Measurements from ENCODE around the gene PKNOX2. TPM values are rescaled to one million over a fixed set of nuclear protein-coding genes. Genes with fewer than 3 reads are reported as not detected.

PKNOX2 gene
- total and polyA plus RNA-seq, 2 donors: 4.7 to 6.5 TPM

DNA sequence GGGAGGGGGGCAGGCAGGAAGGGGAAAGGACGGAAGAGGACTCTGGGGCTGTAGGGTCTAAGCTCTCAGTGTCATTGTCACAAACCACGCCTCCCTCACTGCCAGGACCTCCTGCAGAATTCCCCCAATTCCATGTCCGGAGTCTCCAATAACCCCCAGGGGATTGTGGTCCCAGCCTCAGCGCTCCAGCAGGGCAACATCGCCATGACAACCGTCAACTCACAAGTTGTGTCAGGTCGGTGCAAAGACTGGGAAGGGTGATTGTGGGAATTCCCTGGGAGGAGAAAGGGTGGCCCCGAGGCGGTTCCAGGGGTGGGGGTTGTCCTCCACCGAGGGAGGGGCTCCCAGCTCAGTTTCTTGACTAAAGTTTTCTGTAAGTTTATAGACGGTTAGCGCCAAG, 245.5 kb downstream of the PKNOX2 start:
- H3K36me3 ChIP-seq (ENCODE audit: insufficient read depth): no peaks in the 10 kb centered on the region
- no peaks in the 10 kb centered on the region for H3K4me1 ChIP-seq (ENCODE audit: insufficient read depth)
- DNase-seq (ENCODE audit: extremely low spot score): no peak
- H3K27ac ChIP-seq (ENCODE audit: low read depth): no peak overlapping the region
- no peak overlapping the region for H3K4me3 ChIP-seq (ENCODE audit: low read depth, low read length)
- 60% methylated on average over 12 of the region's 12 CpGs for WGBS

DNA sequence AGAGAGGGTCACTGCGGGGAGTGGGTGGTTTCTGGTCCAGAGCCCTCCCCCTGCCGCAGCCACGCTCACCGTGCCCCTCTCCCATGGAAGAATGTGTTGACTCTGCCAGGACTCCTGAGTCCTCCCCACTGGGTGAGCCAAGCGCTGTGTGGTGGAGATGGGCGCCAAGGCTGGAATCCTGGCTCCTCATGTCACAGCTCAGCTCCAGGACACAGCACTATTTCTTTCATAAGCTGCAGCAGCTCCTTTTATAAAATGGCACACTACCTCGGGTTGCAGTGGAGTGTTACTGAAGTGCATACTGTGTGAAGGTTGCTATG, 247.6 kb downstream of the PKNOX2 start:
- H3K27ac ChIP-seq (ENCODE audit: low read depth): no peak overlapping the region
- DNase-seq (ENCODE audit: extremely low spot score): no peak

DNA sequence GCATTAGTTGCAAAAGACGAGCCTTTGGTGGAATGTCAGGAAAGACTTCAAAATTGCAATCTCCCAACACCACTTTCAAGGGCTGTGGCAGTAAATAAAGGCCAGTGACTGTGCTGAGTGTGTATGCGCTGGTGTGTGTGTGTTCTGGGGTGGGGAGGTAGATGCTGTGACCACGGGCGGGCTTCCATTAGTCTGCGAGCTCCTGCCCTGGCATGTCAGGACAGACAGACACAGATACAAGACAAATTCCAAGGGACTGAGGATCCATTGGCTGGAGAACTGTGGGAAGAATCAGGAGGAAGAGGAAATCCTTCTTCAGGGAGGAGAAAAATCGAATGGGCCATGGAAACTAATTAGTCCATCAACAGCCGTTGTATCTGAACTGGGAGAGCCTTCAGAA, 248.0 kb downstream of the PKNOX2 start:
- no peaks in the 10 kb centered on the region for H3K36me3 ChIP-seq (ENCODE audit: insufficient read depth)
- no peak for DNase-seq (ENCODE audit: extremely low spot score)
- H3K27ac ChIP-seq (ENCODE audit: low read depth): no peak overlapping the region
- no peaks in the 10 kb centered on the region for H3K4me1 ChIP-seq (ENCODE audit: insufficient read depth)
- 85% methylated on average over 7 of the region's 7 CpGs for WGBS
- H3K4me3 ChIP-seq (ENCODE audit: low read depth, low read length): no peak overlapping the region

More for the DNA sequence above, 247.6 kb downstream of the PKNOX2 start:
- no peaks in the 10 kb centered on the region for H3K36me3 ChIP-seq (ENCODE audit: insufficient read depth)
- no peak overlapping the region for H3K4me3 ChIP-seq (ENCODE audit: low read depth, low read length)
- no peaks in the 10 kb centered on the region for H3K4me1 ChIP-seq (ENCODE audit: insufficient read depth)
- WGBS: 89% methylated on average over 7 of the region's 7 CpGs

DNA sequence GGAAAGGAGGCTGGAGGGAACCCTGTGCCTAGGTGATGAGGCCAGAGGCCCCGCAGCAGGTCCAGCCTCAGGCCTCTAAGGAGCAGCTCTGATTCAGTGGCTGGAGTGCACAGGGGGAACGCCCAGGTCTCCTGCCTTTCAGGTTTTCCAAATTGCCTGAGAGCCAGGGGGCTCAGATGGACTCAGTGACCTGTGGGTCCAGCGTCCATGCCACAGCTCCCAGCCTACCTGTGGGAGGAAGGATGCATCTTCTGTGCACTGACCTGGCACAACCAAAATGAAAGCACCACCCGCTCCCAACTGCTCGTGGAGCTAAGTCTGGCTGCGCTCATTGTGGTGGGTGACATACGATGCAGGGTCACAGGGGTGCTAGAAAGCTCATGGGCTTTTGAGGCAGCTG, 248.7 kb downstream of the PKNOX2 start:
- WGBS: 94% methylated on average over 7 of the region's 7 CpGs
- H3K4me1 ChIP-seq (ENCODE audit: insufficient read depth): no peaks in the 10 kb centered on the region
- no peak overlapping the region for H3K27ac ChIP-seq (ENCODE audit: low read depth)
- H3K36me3 ChIP-seq (ENCODE audit: insufficient read depth): no peaks in the 10 kb centered on the region
- H3K4me3 ChIP-seq (ENCODE audit: low read depth, low read length): no peak overlapping the region
- no peak for DNase-seq (ENCODE audit: extremely low spot score)

DNA sequence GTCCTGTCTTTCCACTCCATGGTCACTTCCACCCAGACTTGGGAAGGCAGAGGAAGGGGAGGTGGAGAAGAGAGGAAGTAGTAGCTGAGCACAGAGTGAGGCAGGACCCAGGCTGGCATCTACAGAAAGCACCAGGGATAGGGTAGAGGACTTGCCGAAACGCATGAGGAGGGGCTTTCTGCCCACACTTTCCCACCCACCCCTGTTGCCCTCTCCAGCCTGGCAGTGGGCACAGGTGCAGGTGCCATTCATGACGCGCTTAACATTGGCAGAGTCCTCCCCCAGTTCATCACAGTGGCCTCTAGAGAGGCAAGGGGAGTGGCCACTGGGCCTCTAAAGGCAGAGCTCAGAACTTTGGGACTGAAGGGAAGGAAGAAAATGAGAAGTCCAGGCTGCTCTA, 249.6 kb downstream of the PKNOX2 start:
- no peaks in the 10 kb centered on the region for H3K4me1 ChIP-seq (ENCODE audit: insufficient read depth)
- H3K27ac ChIP-seq (ENCODE audit: low read depth): no peak overlapping the region
- WGBS: 93% methylated on average over 4 of the region's 4 CpGs
- no peak overlapping the region for H3K4me3 ChIP-seq (ENCODE audit: low read depth, low read length)
- no peak for DNase-seq (ENCODE audit: extremely low spot score)
- no peaks in the 10 kb centered on the region for H3K36me3 ChIP-seq (ENCODE audit: insufficient read depth)

DNA sequence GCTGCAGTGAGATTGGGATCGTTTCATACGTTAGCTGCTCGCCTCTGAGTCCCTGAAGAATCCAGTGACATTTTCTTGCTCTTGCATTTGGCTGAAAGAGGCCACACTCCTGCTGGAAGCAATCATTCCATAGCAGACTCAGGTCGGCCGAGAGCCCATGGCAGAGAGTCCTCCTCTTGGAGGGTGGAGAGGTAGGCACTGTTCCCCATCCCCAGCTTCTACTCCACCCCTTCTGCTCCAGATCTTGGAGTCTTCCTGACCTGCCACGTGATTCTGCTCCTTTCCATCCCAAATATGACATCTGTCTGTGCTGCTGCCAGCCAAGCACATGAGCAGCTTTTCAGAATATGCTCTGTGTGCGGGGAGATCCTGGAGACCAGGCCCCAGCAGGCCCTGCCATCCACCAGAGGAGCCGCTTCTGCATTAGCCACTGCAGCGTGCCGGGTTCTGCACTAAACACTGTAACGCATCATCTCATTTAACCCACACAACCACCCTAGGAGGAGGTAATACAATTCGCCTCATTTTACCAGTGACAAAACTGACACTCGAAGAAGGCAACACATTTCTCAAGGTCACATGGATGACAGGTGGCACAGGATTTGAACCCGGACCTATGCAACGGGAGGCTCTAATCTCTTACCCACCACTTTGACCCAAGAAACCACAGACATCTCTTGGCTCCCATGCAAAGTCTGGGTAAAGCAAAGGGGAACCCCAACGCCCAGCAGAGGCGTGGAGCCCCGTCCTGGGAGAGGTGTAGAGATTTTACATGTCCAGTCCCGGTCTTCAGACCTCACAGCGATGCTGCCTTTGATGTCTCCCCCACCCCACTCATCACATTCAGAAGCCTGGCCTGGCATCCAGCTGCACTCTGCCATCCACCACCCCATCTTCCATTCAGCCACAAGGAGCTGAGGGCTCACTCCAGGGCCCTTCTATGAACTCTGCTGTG, 252.7 kb downstream of the PKNOX2 start:
- Histone ChIP-seq H3K4me3 (ENCODE audit: low read depth, low read length) (no peak overlapping the region), H3K27ac (ENCODE audit: low read depth) (no peak overlapping the region), H3K4me1 (ENCODE audit: insufficient read depth) (no peaks in the 10 kb centered on the region), H3K36me3 (ENCODE audit: insufficient read depth) (no peaks in the 10 kb centered on the region)
- DNase-seq (ENCODE audit: extremely low spot score): no peak
- WGBS: 77% methylated on average over 20 of the region's 20 CpGs

DNA sequence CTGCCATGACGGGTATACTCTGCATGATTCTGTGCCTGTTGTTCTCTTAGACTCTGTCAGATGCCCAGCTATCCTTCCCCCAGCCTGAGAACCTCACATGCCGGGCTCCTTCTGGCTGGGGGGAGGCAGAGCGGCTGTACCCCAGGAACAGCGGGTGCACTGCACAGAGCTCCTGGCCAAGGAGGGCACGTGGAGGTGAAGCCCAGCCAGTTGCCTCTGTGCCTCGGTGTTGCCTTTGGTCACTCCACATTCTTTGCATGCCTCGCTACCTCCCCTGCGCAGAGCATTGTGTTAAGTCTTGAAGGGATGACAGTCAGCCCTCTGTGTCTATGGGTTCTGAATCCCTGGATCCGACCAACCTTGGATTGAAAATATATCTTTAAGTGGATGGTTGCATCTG, 253.8 kb downstream of the PKNOX2 start:
- Histone ChIP-seq H3K4me3 (ENCODE audit: low read depth, low read length) (no peak overlapping the region), H3K36me3 (ENCODE audit: insufficient read depth) (no peaks in the 10 kb centered on the region), H3K27ac (ENCODE audit: low read depth) (no peak overlapping the region), H3K4me1 (ENCODE audit: insufficient read depth) (no peaks in the 10 kb centered on the region)
- DNase-seq (ENCODE audit: extremely low spot score): no peak
- 74% methylated on average over 9 of the region's 9 CpGs for whole genome bisulfite sequencing

DNA sequence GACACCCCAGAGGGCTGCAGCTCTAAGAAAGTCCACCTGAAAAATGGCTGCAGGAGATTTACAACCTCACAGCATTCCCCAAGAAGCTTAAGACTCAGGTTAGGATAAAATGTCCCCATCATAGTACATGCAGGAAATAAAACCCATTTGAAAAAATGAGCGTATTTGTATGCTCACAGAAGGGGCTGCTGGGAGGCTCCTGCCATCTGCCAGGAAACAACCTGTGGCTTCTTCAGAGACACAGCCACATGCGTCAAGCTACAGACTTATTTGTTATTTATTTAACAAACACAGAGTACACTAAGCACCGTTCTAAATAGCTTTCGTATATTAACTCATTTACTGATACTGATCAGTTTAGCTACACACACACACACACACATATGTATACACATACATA, 258.1 kb downstream of the PKNOX2 start:
- Histone ChIP-seq H3K36me3 (ENCODE audit: insufficient read depth) (no peaks in the 10 kb centered on the region), H3K4me1 (ENCODE audit: insufficient read depth) (no peaks in the 10 kb centered on the region), H3K4me3 (ENCODE audit: low read depth, low read length) (no peak overlapping the region), H3K27ac (ENCODE audit: low read depth) (no peak overlapping the region)
- no peak for DNase-seq (ENCODE audit: extremely low spot score)
- WGBS: 83% methylated on average over 4 of the region's 4 CpGs

DNA sequence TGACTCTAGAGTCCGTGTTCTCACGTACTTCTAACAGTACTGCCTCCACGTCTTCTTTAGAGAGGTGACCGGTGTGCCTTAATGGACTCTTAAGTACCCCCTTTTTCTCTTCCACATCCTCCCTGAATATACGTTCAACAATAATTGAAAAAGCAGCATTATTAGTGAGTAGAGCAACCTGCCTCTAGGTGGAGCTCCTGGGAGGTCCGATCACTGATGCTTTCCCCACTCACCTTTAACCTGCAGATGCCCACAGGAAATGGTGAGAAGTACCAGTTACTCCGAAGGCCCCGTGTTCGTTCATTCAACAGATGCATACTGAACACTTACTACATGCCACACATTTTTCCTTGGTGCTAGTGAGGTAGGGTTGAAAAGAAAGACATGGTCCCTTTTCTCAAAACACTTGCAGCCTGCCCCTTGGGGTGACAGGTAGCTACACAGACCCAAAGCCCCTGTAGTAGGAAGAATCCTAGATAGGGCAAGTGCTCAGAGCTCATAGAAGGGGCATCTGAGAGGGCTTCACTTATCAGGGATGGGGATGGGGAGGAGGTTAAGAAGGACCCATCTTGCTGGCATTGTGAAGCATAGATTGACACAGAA, 258.8 kb downstream of the PKNOX2 start:
- no peak for DNase-seq (ENCODE audit: extremely low spot score)
- Histone ChIP-seq H3K36me3 (ENCODE audit: insufficient read depth) (no peaks in the 10 kb centered on the region), H3K4me1 (ENCODE audit: insufficient read depth) (no peaks in the 10 kb centered on the region), H3K4me3 (ENCODE audit: low read depth, low read length) (no peak overlapping the region), H3K27ac (ENCODE audit: low read depth) (no peak overlapping the region)
- WGBS: 54% methylated on average over 9 of the region's 9 CpGs

DNA sequence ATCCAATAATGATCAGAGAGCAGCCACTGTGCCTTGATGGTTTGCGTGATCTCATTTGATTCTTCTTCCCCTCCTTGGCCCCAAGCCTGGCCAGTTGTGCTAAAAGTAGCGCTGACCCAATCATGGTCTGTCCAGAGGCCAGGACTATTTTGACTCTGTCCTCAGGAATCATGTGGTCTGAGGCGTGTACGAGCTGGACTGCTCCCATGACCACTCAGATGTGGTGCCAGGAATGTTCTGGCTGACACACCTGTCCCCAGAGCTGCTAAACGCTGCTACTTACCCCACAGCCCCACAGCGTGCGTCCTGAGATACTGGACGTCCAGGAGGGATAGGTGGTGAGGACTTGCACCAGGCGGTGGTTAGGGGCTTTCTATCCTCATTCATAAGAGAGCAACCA, 261.1 kb downstream of the PKNOX2 start:
- WGBS: 75% methylated on average over 8 of the region's 9 CpGs

DNA sequence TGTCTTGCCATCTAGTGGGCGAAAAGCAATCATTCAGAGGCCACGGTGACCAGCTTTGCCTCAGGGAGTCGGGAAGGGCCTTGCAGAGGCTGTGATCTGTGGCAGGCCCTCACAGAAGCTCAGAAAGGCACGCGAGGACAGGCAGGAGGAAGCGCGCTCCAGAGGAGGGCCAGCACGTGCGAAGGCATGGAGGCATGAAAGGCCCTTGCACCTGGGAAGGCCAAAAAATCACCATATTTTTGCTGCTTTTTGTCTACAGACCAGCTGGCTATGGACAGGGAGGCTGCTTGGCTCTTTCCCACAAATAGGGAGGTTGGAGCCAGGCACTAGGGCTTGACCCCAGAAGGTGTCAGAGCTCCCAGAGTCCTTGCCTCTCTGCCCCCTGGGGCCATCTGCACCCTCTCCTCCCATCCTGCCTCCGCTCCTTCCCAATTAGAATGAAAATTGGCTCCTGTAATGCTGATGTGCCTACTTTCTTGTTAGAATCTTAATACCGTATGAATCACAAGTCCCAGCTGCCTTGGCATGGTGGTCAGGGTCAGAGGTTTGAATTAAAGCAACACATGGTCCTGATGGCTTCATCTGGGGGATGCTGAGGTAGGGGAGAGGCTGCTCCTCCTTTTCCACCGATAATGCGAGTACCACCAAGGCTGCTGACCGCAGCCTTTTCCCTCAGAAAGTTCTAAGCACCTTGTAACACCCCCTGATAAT, 262.4 kb downstream of the PKNOX2 start:
- WGBS: 85% methylated on average over 14 of the region's 14 CpGs
- Histone ChIP-seq H3K36me3 (ENCODE audit: insufficient read depth) (no peaks in the 10 kb centered on the region), H3K4me1 (ENCODE audit: insufficient read depth) (no peaks in the 10 kb centered on the region), H3K27ac (ENCODE audit: low read depth) (no peak overlapping the region), H3K4me3 (ENCODE audit: low read depth, low read length) (no peak overlapping the region)
- DNase-seq (ENCODE audit: extremely low spot score): no peak

More for the DNA sequence above, 261.1 kb downstream of the PKNOX2 start:
- no peaks in the 10 kb centered on the region for H3K4me1 ChIP-seq (ENCODE audit: insufficient read depth)
- DNase-seq (ENCODE audit: extremely low spot score): no peak
- no peak overlapping the region for H3K27ac ChIP-seq (ENCODE audit: low read depth)
- H3K36me3 ChIP-seq (ENCODE audit: insufficient read depth): no peaks in the 10 kb centered on the region
- H3K4me3 ChIP-seq (ENCODE audit: low read depth, low read length): no peak overlapping the region

DNA sequence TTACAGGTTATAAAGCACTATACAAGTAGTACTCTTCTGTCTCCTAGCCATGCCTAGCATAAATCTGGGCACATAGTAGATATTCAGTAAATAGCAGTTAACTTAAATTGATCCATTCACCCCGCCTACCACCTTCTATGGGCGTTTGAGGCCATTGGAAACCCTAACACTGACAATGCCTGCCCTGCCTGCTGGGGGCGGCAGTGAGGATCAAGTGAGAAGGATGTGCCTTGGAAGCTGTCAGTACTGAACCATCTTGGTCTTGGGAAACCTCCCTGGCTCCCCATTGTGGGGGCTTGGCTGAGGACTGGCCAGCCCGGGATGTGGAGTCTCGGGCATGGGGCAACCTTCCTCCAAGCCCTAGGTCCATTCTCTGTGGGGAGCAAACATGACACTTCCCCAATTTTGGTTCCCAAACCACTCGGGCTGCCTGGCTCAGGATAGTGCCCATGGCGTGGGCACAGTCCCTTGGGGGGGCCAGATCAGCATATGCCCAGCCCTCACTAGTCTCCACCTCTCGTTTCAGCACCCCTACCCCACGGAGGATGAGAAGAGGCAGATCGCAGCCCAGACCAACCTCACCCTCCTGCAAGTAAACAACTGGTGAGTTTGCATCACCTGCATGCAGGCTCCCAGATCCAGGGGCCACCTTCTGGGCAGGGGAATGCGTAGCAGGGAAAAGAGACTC, 264.1 kb downstream of the PKNOX2 start:
- no peak overlapping the region for H3K27ac ChIP-seq (ENCODE audit: low read depth)
- H3K4me1 ChIP-seq (ENCODE audit: insufficient read depth): no peaks in the 10 kb centered on the region
- H3K4me3 ChIP-seq (ENCODE audit: low read depth, low read length): no peak overlapping the region
- no peak for DNase-seq (ENCODE audit: extremely low spot score)
- H3K36me3 ChIP-seq (ENCODE audit: insufficient read depth): no peaks in the 10 kb centered on the region
- 79% methylated on average over 11 of the region's 11 CpGs for WGBS

DNA sequence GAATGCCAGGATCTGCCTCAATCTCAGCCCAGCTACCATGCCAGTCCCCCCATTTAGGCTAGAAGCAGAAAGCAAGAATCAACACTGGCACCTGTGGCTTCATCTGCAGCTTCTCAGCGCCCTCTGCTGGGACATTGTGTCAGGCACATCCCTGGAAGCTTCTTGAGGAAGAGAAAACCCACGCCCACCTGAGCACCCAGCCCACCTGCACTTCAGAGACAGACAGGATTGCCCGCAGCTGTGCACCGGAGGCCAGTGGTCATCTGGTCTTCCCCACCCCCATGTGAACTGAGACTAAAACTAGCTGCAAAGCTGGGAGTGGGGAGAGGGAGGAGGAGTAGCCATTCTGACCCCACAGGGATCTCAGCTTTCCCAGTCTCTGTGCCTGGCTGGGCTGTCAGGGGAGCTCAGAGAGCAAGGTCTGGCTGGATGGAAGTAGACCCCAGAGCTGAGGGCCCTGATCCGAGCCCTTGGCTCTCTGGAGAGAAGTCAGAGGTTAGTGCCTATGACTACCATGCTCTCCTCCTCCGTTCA, 264.7 kb downstream of the PKNOX2 start:
- H3K4me3 ChIP-seq (ENCODE audit: low read depth, low read length): no peak overlapping the region
- no peaks in the 10 kb centered on the region for H3K4me1 ChIP-seq (ENCODE audit: insufficient read depth)
- H3K36me3 ChIP-seq (ENCODE audit: insufficient read depth): no peaks in the 10 kb centered on the region
- no peak overlapping the region for H3K27ac ChIP-seq (ENCODE audit: low read depth)
- no peak for DNase-seq (ENCODE audit: extremely low spot score)
- WGBS: 55% methylated on average over 6 of the region's 6 CpGs
